KMS-11 (cell line): Measurements from ENCODE around the gene SRA1.

Experiments used
- H2AFZ ChIP-seq: fragments of 200-600 bp; sonication (generic); 2 replicates; pipeline ENCODE4 v1.6.1; 2016; ENCODE audit warnings: antibody characterized with exemption, mixed run types, low read depth
- H3K27ac ChIP-seq: fragments of 200-600 bp; sonication (generic); 2 replicates; pipeline ENCODE4 v1.6.1; 2016; ENCODE audit warnings: mild to moderate bottlenecking, mixed run types
- H3K27me3 ChIP-seq: fragments of 200-600 bp; sonication (generic); 2 replicates; pipeline ENCODE4 v1.6.1; 2017; ENCODE audit warnings: mild to moderate bottlenecking, low read depth, mixed run types, moderate library complexity; ENCODE audit not compliant: insufficient read depth
- H3K36me3 ChIP-seq: fragments of 200-600 bp; sonication (generic); 2 replicates; pipeline ENCODE4 v1.6.1; 2017; ENCODE audit warnings: mild to moderate bottlenecking, mixed run types; ENCODE audit not compliant: insufficient read depth
- H3K4me1 ChIP-seq: fragments of 200-600 bp; sonication (generic); 2 replicates; pipeline ENCODE4 v1.6.1; 2016; ENCODE audit warnings: mild to moderate bottlenecking, low read depth, mixed run types; ENCODE audit not compliant: poor library complexity, severe bottlenecking
- H3K4me2 ChIP-seq: fragments of 200-600 bp; sonication (generic); 2 replicates; pipeline ENCODE4 v1.7.0; 2016; ENCODE audit warnings: mild to moderate bottlenecking, mixed run types
- H3K4me3 ChIP-seq: fragments of 200-600 bp; sonication (generic); IDR thresholded peaks from 2 replicates; pipeline ENCODE4 v1.6.1; 2017; ENCODE audit warnings: low read depth, low read length, mixed read lengths; ENCODE audit not compliant: insufficient read depth
- H3K79me2 ChIP-seq: fragments of 200-600 bp; sonication (generic); 2 replicates; pipeline ENCODE4 v1.6.1; 2016; ENCODE audit warnings: low read depth, mixed run types; ENCODE audit not compliant: insufficient read depth
- H3K9ac ChIP-seq: fragments of 200-600 bp; sonication (generic); 2 replicates; pipeline ENCODE4 v1.6.1; 2016; ENCODE audit warnings: mild to moderate bottlenecking, mixed run types
- H4K20me1 ChIP-seq: fragments of 200-600 bp; sonication (generic); 2 replicates; pipeline ENCODE4 v1.6.1; 2016; ENCODE audit warnings: mild to moderate bottlenecking, mixed run types; ENCODE audit not compliant: insufficient read depth
- CTCF ChIP-seq: fragments of 200-600 bp; sonication (generic); conservative IDR thresholded peaks from 2 replicates; pipeline ENCODE4 v1.6.1; 2017; ENCODE audit warnings: low read depth, mild to moderate bottlenecking, antibody characterized with exemption, low read length, moderate library complexity, mixed read lengths

Gene SRA1

GRCh38 chr5:140502834-140503233 is 54.4 kb downstream of the SRA1 start:
- H3K4me3 ChIP-seq = no peak overlapping the region
- H3K9ac ChIP-seq = no peak overlapping the region
- no peaks in the 10 kb centered on the region for H3K4me1 ChIP-seq
- no peak overlapping the region for H3K27ac ChIP-seq
- peaks cover 2% of the 10 kb centered on the region; the same call in 1 of the 2 replicates for H3K36me3 ChIP-seq
- TF ChIP-seq CTCF = no peak
- no peaks in the 10 kb centered on the region for H3K79me2 ChIP-seq
- no peaks in the 10 kb centered on the region for H4K20me1 ChIP-seq
- no peaks in the 10 kb centered on the region for H3K27me3 ChIP-seq
- no peak overlapping the region for H3K4me2 ChIP-seq
- H2AFZ ChIP-seq = no peak overlapping the region
